Neural progenitor cell (in vitro differentiated cells): ENCODE results near the gene WWC1. TPM values are rescaled to one million over a fixed set of nuclear protein-coding genes. Genes with fewer than 3 reads are reported as not detected.

ENCODE experiments used
- DNase-seq: peaks from one replicate; pipeline ENCODE4 v3.0.0-alpha.2; 2016; ENCODE audit warnings: low spot score
- H2AFZ ChIP-seq: fragments of 200-600 bp; sonication (generic); replicated peaks from 2 replicates; pipeline ENCODE4 v1.6.1; 2016; ENCODE audit warnings: antibody characterized with exemption
- H3F3A ChIP-seq: fragments of 200-600 bp; sonication (generic); 2 replicates; pipeline ENCODE4 v1.6.1; 2016; ENCODE audit warnings: antibody characterized with exemption, low read depth
- H3K27ac ChIP-seq: fragments of 200-600 bp; sonication (generic); 2 replicates; pipeline ENCODE4 v1.5.1; 2016; ENCODE audit warnings: mild to moderate bottlenecking
- H3K27me3 ChIP-seq: fragments of 200-600 bp; sonication (generic); 2 replicates; pipeline ENCODE4 v1.6.1; 2016; ENCODE audit warnings: mild to moderate bottlenecking, moderate library complexity
- H3K36me3 ChIP-seq: fragments of 200-600 bp; sonication (generic); 2 replicates; pipeline ENCODE4 v1.5.1; 2016
- H3K4me1 ChIP-seq: fragments of 200-600 bp; sonication (generic); 2 replicates; pipeline ENCODE4 v1.6.1; 2016; ENCODE audit warnings: mixed run types
- H3K4me2 ChIP-seq: fragments of 200-600 bp; sonication (generic); 2 replicates; pipeline ENCODE4 v1.6.1; 2016
- H3K4me3 ChIP-seq: fragments of 200-600 bp; sonication (generic); 2 replicates; pipeline ENCODE4 v1.5.1; 2016
- H3K79me2 ChIP-seq: fragments of 200-600 bp; sonication (generic); 2 replicates; pipeline ENCODE4 v1.6.1; 2016; ENCODE audit warnings: low read depth
- H3K9ac ChIP-seq: fragments of 200-600 bp; sonication (generic); 2 replicates; pipeline ENCODE4 v1.6.1; 2016
- H3K9me3 ChIP-seq: fragments of 200-600 bp; sonication (generic); 2 replicates; pipeline ENCODE4 v1.5.1; 2016; ENCODE audit warnings: low read depth
- H4K20me1 ChIP-seq: fragments of 200-600 bp; sonication (generic); 2 replicates; pipeline ENCODE4 v1.6.1; 2016; ENCODE audit warnings: low read depth
- H3K27ac Mint-ChIP-seq: 3 replicates; pipeline ENCODE4 v1.8.0; 2021; ENCODE audit warnings: mixed read lengths
- H3K27me3 Mint-ChIP-seq: 2 replicates; pipeline ENCODE4 v1.8.0; 2022; ENCODE audit warnings: low read depth, mild to moderate bottlenecking, inconsistent platforms, moderate library complexity, mixed read lengths; ENCODE audit not compliant: insufficient read depth
- H3K36me3 Mint-ChIP-seq: 3 replicates; pipeline ENCODE4 v1.8.0; 2021; ENCODE audit warnings: mixed read lengths
- H3K4me1 Mint-ChIP-seq: 3 replicates; pipeline ENCODE4 v1.8.0; 2021; ENCODE audit warnings: mixed read lengths
- H3K4me3 Mint-ChIP-seq: 3 replicates; pipeline ENCODE4 v1.8.0; 2021; ENCODE audit warnings: mild to moderate bottlenecking, moderate library complexity, mixed read lengths
- H3K9me3 Mint-ChIP-seq: 3 replicates; pipeline ENCODE4 v1.8.0; 2020; ENCODE audit warnings: mixed read lengths
- EZH2 ChIP-seq: fragments of 200-600 bp; sonication (generic); IDR thresholded peaks from 2 replicates; pipeline ENCODE4 v1.6.1; 2017; ENCODE audit warnings: antibody characterized with exemption, mild to moderate bottlenecking, moderate library complexity
- EZH2phosphoT487 ChIP-seq: fragments of 200-600 bp; sonication (generic); IDR thresholded peaks from 2 replicates; pipeline ENCODE4 v1.6.1; 2017; ENCODE audit warnings: antibody characterized with exemption
- total RNA-seq: library from RNA; depleted of rRNA; stranded (reverse); fragments of >200 nt; gene quantifications from 2 replicates; pipeline ENCODE4 v1.2.3, GENCODE V29; 2015; ENCODE audit warnings: low replicate concordance
- TF ChIP-seq, protein P1 (sequence below): fragments of 200-600 bp; sonication (generic); IDR thresholded peaks from 2 replicates; pipeline ENCODE4 v1.5.1; 2017; ENCODE audit warnings: antibody characterized with exemption, mild to moderate bottlenecking

Gene WWC1
- total RNA-seq, 1 donor from 2014 or later, result 6.7 TPM

GRCh38 chr5:168404365-168404764 is 112.9 kb downstream of the WWC1 start:
- Mint-ChIP-seq H3K9me3 (no peaks in the 10 kb centered on the region), H3K4me3 (peak overlapping the region; percentile 43), H3K4me1 (peaks cover 37% of the 10 kb centered on the region), H3K36me3 (peaks cover 9% of the 10 kb centered on the region), H3K27ac (peak overlapping the region; percentile 91), H3K27me3 (no peaks in the 10 kb centered on the region)
- no peak for DNase-seq
- no peaks in the 10 kb centered on the region for H3K27me3 ChIP-seq
- H3K4me1 ChIP-seq, result peaks cover 15% of the 10 kb centered on the region
- H3K27ac ChIP-seq, result peak overlapping the region; percentile 12
- no peaks in the 10 kb centered on the region for H3K36me3 ChIP-seq
- H3F3A ChIP-seq, result peaks cover 7% of the 10 kb centered on the region
- H3K9ac ChIP-seq, result no peak overlapping the region
- peak overlapping the region; percentile 50 for H2AFZ ChIP-seq
- no peaks in the 10 kb centered on the region for H3K9me3 ChIP-seq
- no peaks in the 10 kb centered on the region for H3K79me2 ChIP-seq
- H3K4me2 ChIP-seq, result peak overlapping the region; percentile 45
- TF ChIP-seq EZH2 (no peak), EZH2phosphoT487 (no peak)
- TF ChIP-seq, protein P1, sequence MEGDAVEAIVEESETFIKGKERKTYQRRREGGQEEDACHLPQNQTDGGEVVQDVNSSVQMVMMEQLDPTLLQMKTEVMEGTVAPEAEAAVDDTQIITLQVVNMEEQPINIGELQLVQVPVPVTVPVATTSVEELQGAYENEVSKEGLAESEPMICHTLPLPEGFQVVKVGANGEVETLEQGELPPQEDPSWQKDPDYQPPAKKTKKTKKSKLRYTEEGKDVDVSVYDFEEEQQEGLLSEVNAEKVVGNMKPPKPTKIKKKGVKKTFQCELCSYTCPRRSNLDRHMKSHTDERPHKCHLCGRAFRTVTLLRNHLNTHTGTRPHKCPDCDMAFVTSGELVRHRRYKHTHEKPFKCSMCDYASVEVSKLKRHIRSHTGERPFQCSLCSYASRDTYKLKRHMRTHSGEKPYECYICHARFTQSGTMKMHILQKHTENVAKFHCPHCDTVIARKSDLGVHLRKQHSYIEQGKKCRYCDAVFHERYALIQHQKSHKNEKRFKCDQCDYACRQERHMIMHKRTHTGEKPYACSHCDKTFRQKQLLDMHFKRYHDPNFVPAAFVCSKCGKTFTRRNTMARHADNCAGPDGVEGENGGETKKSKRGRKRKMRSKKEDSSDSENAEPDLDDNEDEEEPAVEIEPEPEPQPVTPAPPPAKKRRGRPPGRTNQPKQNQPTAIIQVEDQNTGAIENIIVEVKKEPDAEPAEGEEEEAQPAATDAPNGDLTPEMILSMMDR, result no peak
- H3K4me3 ChIP-seq, result no peak overlapping the region
- H4K20me1 ChIP-seq, result no peaks in the 10 kb centered on the region

GRCh38 chr5:168407211-168407610 is 115.8 kb downstream of the WWC1 start:
- peak overlapping the region; percentile 94 for H3K27ac Mint-ChIP-seq
- no peak overlapping the region for H3K9ac ChIP-seq
- no peak for DNase-seq
- no peak overlapping the region for H3K27ac ChIP-seq
- no peaks in the 10 kb centered on the region for H3K79me2 ChIP-seq
- H3K4me3 Mint-ChIP-seq, result no peak overlapping the region
- H4K20me1 ChIP-seq, result no peaks in the 10 kb centered on the region
- no peak overlapping the region for H3K4me2 ChIP-seq
- H3F3A ChIP-seq, result peaks cover 7% of the 10 kb centered on the region
- peaks cover 30% of the 10 kb centered on the region for H3K4me1 Mint-ChIP-seq
- peaks cover 15% of the 10 kb centered on the region for H3K4me1 ChIP-seq
- TF ChIP-seq, protein P1, result no peak
- TF ChIP-seq EZH2phosphoT487 (no peak), EZH2 (no peak)
- H3K36me3 ChIP-seq, result no peaks in the 10 kb centered on the region
- H2AFZ ChIP-seq, result no peak overlapping the region
- no peaks in the 10 kb centered on the region for H3K9me3 Mint-ChIP-seq
- H3K4me3 ChIP-seq, result no peak overlapping the region
- H3K9me3 ChIP-seq, result no peaks in the 10 kb centered on the region
- H3K36me3 Mint-ChIP-seq, result peaks cover 8% of the 10 kb centered on the region
- peaks cover 3% of the 10 kb centered on the region for H3K27me3 Mint-ChIP-seq
- H3K27me3 ChIP-seq, result no peaks in the 10 kb centered on the region

DNA sequence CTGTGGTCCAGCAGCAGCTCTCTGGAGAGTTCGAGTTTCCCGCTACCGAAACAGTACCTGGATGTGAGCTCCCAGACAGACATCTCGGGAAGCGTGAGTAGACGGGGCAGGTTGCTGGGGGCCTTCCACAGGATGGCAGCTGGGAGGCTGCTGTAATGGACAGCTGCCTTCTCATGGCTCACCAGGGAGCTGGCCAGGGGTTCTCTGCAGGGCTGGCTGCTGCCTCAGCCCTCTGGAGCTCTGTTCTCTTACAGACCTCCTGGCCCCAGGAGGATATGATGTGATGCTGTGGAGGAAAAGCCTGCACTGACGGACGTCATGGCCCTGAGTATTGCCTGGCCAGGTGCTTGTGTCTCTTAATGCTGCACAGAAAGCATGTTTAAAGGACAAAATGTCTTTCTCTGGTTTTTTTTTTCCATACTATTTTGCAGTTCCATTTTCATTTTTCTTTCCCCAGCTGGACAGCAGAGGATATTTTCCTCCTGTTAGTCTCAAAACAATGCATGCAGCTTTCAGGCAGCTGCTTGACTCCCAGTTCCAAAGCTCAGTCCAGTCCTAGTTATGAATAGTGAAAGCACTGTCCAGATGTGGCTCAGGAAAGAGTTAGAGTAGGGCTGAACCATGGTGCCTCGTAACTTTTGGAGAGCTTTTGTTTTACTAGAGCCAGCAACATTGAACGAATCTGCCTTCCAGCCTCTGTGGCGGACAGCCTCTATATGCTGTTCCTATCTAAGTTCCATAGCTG is 117.3 kb downstream of the WWC1 start:
- Histone ChIP-seq H2AFZ (no peak overlapping the region), H3K36me3 (no peaks in the 10 kb centered on the region), H3F3A (peaks cover 3% of the 10 kb centered on the region), H3K9ac (no peak overlapping the region), H3K4me2 (no peak overlapping the region), H3K79me2 (no peaks in the 10 kb centered on the region), H3K27ac (no peak overlapping the region), H3K9me3 (no peaks in the 10 kb centered on the region), H4K20me1 (no peaks in the 10 kb centered on the region), H3K4me1 (peaks cover 10% of the 10 kb centered on the region), H3K4me3 (no peak overlapping the region), H3K27me3 (no peaks in the 10 kb centered on the region)
- no peak for DNase-seq
- no peak overlapping the region for H3K4me3 Mint-ChIP-seq
- no peaks in the 10 kb centered on the region for H3K9me3 Mint-ChIP-seq
- peaks cover 3% of the 10 kb centered on the region for H3K27me3 Mint-ChIP-seq
- TF ChIP-seq, protein P1, result no peak
- TF ChIP-seq EZH2, result no peak
- TF ChIP-seq EZH2phosphoT487, result no peak
- peaks cover 16% of the 10 kb centered on the region for H3K4me1 Mint-ChIP-seq
- H3K36me3 Mint-ChIP-seq, result peaks cover 8% of the 10 kb centered on the region
- H3K27ac Mint-ChIP-seq, result peak overlapping the region; percentile 53
